Neural cell (in vitro differentiated cells): Measurements from ENCODE around the gene TTPAL.

ENCODE experiments used
- POLR2AphosphoS5 ChIP-seq: IDR thresholded peaks from 2 replicates; pipeline ENCODE4 v1.6.1; 2012
- TAF1 ChIP-seq: IDR thresholded peaks from 2 replicates; pipeline ENCODE4 v1.6.1; 2012; ENCODE audit warnings: low read depth
- TF ChIP-seq, protein P1 (sequence below): fragments of 450-650 bp; IDR thresholded peaks from 2 replicates; pipeline ENCODE4 v1.5.1; 2014; ENCODE audit warnings: antibody characterized with exemption, mild to moderate bottlenecking, moderate library complexity; ENCODE audit not compliant: poor library complexity, severe bottlenecking
- TF ChIP-seq, protein P2 (sequence below): IDR thresholded peaks from 2 replicates; pipeline ENCODE4 v1.6.1; 2012; ENCODE audit warnings: borderline replicate concordance

DNA sequence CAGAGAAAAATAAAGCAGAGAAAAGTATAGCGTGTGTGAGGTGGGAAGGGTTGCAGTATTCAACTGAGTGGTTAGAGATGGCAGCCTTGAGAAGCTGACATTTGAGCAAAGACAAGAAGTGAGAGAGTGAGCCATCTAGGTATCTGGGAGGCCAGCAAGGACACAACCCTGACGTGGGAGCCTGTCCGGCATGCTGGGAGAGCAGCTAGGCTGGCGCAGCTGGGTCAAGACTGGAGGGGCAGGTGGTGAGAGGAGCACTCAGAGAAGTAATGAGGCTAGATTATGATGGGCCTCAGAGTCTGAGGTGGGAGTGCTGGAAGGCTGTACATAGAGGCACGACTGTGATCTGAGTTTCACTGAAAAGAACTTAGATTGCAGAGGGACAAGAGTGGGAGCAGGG, 12.9 kb downstream of the TTPAL start:
- TF ChIP-seq, protein P1, sequence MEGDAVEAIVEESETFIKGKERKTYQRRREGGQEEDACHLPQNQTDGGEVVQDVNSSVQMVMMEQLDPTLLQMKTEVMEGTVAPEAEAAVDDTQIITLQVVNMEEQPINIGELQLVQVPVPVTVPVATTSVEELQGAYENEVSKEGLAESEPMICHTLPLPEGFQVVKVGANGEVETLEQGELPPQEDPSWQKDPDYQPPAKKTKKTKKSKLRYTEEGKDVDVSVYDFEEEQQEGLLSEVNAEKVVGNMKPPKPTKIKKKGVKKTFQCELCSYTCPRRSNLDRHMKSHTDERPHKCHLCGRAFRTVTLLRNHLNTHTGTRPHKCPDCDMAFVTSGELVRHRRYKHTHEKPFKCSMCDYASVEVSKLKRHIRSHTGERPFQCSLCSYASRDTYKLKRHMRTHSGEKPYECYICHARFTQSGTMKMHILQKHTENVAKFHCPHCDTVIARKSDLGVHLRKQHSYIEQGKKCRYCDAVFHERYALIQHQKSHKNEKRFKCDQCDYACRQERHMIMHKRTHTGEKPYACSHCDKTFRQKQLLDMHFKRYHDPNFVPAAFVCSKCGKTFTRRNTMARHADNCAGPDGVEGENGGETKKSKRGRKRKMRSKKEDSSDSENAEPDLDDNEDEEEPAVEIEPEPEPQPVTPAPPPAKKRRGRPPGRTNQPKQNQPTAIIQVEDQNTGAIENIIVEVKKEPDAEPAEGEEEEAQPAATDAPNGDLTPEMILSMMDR = no peak
- TF ChIP-seq, protein P2, sequence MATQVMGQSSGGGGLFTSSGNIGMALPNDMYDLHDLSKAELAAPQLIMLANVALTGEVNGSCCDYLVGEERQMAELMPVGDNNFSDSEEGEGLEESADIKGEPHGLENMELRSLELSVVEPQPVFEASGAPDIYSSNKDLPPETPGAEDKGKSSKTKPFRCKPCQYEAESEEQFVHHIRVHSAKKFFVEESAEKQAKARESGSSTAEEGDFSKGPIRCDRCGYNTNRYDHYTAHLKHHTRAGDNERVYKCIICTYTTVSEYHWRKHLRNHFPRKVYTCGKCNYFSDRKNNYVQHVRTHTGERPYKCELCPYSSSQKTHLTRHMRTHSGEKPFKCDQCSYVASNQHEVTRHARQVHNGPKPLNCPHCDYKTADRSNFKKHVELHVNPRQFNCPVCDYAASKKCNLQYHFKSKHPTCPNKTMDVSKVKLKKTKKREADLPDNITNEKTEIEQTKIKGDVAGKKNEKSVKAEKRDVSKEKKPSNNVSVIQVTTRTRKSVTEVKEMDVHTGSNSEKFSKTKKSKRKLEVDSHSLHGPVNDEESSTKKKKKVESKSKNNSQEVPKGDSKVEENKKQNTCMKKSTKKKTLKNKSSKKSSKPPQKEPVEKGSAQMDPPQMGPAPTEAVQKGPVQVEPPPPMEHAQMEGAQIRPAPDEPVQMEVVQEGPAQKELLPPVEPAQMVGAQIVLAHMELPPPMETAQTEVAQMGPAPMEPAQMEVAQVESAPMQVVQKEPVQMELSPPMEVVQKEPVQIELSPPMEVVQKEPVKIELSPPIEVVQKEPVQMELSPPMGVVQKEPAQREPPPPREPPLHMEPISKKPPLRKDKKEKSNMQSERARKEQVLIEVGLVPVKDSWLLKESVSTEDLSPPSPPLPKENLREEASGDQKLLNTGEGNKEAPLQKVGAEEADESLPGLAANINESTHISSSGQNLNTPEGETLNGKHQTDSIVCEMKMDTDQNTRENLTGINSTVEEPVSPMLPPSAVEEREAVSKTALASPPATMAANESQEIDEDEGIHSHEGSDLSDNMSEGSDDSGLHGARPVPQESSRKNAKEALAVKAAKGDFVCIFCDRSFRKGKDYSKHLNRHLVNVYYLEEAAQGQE = no peak
- TF ChIP-seq TAF1 (no peak), POLR2AphosphoS5 (no peak)
